CD4-positive, alpha-beta T cell (primary cell): ENCODE results near the gene CCR3. TPM values are rescaled to one million over a fixed set of nuclear protein-coding genes. Genes with fewer than 3 reads are reported as not detected.

Experiments
- ATAC-seq: fragments of 200-7000 bp; cut with Tn5 transposase; one replicate; pipeline ENCODE4 v1.10.0; 2022; ENCODE audit warnings: mild to moderate bottlenecking; ENCODE audit not compliant: poor library complexity
- CTCF ChIA-PET: fragments of 350-600 bp; sonication (Branson Sonifier 250); formaldehyde crosslinking; loops from one replicate; lab custom pipeline; 2021; ENCODE audit warnings: antibody characterized with exemption, inconsistent platforms; lab: Charles Lee
- POLR2A ChIA-PET: fragments of 350-600 bp; sonication (Branson Sonifier 250); formaldehyde crosslinking; loops from one replicate; lab custom pipeline; 2021; ENCODE audit warnings: antibody characterized with exemption, inconsistent platforms; lab: Charles Lee
- DNase-seq, 14 experiments: peaks; one replicate each; pipeline ENCODE4 v3.0.0-alpha.2; 2013 to 2020; ENCODE audit warnings: mixed read lengths in 2 of 14
- H3K27ac ChIP-seq, 2 donors: one replicate each; pipeline versions ENCODE4 v1.5.1 to v1.7.0; 2013; ENCODE audit warnings: low read length in 2 of 2, low read depth in 1 of 2, mild to moderate bottlenecking in 1 of 2
- H3K27me3 ChIP-seq, 2 experiments: 1 replicate in 1 of 2; 2 replicates in 1 of 2; pipeline versions ENCODE4 v1.6.1 to v1.7.0; 2013; ENCODE audit warnings: low read length in 2 of 2, control low read depth in 1 of 2, mild to moderate bottlenecking in 1 of 2, moderate library complexity in 1 of 2; ENCODE audit not compliant: insufficient read depth in 2 of 2, control insufficient read depth in 1 of 2
- H3K36me3 ChIP-seq: one replicate; pipeline ENCODE4 v1.6.1; 2013; ENCODE audit warnings: low read length, control low read depth; ENCODE audit not compliant: insufficient read depth
- H3K4me1 ChIP-seq: one replicate; pipeline ENCODE4 v1.6.1; 2013; ENCODE audit warnings: low read length, control low read depth; ENCODE audit not compliant: insufficient read depth
- H3K4me3 ChIP-seq: one replicate; pipeline ENCODE4 v1.5.1; 2013; ENCODE audit warnings: mild to moderate bottlenecking, low read length, moderate library complexity
- H3K9me3 ChIP-seq, 2 experiments: 1 replicate in 1 of 2; 2 replicates in 1 of 2; pipeline versions ENCODE4 v1.6.1 to v1.7.0; 2013; ENCODE audit warnings: low read length in 2 of 2, mild to moderate bottlenecking in 2 of 2, control low read depth in 1 of 2, moderate library complexity in 1 of 2; ENCODE audit not compliant: control insufficient read depth in 1 of 2, insufficient read depth in 1 of 2
- H3K27ac Mint-ChIP-seq: one replicate; pipeline ENCODE4 v1.8.0; 2020; ENCODE audit warnings: mixed read lengths
- H3K27me3 Mint-ChIP-seq: one replicate; pipeline ENCODE4 v1.8.0; 2021; ENCODE audit warnings: mixed read lengths
- H3K36me3 Mint-ChIP-seq: one replicate; pipeline ENCODE4 v1.8.0; 2021; ENCODE audit warnings: low read depth, mixed read lengths
- H3K4me1 Mint-ChIP-seq: one replicate; pipeline ENCODE4 v1.8.0; 2021; ENCODE audit warnings: low read depth, mixed read lengths
- H3K4me3 Mint-ChIP-seq: one replicate; pipeline ENCODE4 v1.8.0; 2020; ENCODE audit warnings: mild to moderate bottlenecking, mixed read lengths
- H3K9me3 Mint-ChIP-seq: one replicate; pipeline ENCODE4 v1.8.0; 2020; ENCODE audit warnings: mixed read lengths
- intact Hi-C, 2 experiments: fragments of 100-400 bp; cut with DNase I in 1 of 2; cut with micrococcal nuclease in 1 of 2; formaldehyde crosslinking; loops; one replicate each; pipeline versions ENCODE4 v1.15.1 to v1.9.0; 2023 to 2025; cut with DNase I, micrococcal nuclease
- total RNA-seq, 174 experiments: library from RNA in 2 of 174; stranded (reverse) in 2 of 174; gene quantifications; one replicate each; pipeline ENCODE4 v1.2.3 and lab custom pipeline; 2021 to 2026
- TF ChIP-seq, protein P1 (sequence below): fragments of 200-600 bp; IDR thresholded peaks from one replicate; pipeline ENCODE4 v1.8.0; 2022; ENCODE audit warnings: antibody characterized with exemption, mild to moderate bottlenecking

Gene CCR3
- total RNA-seq, 2 experiments from 2014 or later = not detected

DNA sequence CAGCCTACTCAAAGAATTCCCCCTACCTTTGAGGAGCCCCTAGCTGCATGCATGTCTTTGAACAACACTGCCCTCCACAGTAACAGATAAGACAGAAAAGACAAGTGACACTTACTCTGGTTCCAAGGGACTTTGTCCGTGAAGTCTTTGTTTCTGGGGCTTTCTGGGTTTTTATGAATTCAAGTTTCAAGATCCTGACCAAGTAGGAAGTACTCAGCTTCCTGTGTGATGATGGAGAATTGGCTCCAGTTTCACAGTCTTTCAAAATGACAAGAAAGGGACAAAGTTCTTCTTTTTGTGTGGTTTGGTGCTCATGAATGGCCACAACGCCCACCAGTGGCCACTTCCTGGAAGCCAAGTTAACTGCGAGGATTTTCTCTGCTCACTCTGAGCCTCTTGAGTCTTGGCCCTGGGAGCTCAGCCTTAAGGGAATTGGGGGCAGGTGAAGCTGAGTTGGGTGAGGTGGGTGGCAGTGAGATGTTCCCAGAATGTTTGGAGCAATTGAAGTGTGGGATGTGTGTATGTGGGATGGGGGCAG lies 34.0 kb upstream of the CCR3 start, which contains the start of gene CCR1:
CCR1 (minus strand) TSS at position 147 of the 538 bp plus-strand sequence. CDS start 4,000 bp downstream, outside the sequence.
- Histone ChIP-seq H3K27me3 (no peaks in the 10 kb centered on the region), H3K4me3 (peak within 1 kb of the TSS; percentile 28), H3K4me1 (peaks cover 41% of the 10 kb centered on the region), H3K36me3 (no peaks in the 10 kb centered on the region), H3K27ac (no peak within 1 kb of the TSS), H3K9me3 (no peaks in the 10 kb centered on the region)
- TF ChIP-seq, protein P1, sequence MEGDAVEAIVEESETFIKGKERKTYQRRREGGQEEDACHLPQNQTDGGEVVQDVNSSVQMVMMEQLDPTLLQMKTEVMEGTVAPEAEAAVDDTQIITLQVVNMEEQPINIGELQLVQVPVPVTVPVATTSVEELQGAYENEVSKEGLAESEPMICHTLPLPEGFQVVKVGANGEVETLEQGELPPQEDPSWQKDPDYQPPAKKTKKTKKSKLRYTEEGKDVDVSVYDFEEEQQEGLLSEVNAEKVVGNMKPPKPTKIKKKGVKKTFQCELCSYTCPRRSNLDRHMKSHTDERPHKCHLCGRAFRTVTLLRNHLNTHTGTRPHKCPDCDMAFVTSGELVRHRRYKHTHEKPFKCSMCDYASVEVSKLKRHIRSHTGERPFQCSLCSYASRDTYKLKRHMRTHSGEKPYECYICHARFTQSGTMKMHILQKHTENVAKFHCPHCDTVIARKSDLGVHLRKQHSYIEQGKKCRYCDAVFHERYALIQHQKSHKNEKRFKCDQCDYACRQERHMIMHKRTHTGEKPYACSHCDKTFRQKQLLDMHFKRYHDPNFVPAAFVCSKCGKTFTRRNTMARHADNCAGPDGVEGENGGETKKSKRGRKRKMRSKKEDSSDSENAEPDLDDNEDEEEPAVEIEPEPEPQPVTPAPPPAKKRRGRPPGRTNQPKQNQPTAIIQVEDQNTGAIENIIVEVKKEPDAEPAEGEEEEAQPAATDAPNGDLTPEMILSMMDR = no peak
- Mint-ChIP-seq H3K9me3 (no peaks in the 10 kb centered on the region), H3K27me3 (no peaks in the 10 kb centered on the region), H3K27ac (no peak within 1 kb of the TSS), H3K36me3 (no peaks in the 10 kb centered on the region), H3K4me1 (peaks cover 20% of the 10 kb centered on the region), H3K4me3 (no peak within 1 kb of the TSS)
- POLR2A ChIA-PET = interaction anchor here (0.9 to 1.1 kb wide), 3 partner anchors 9 to 109 kb away, joined by 3 to 5 read pairs (median 3); no protein-coding TSS in a partner anchor
- DNase-seq (peak in 5 of 14 experiments; percentile 2 to 65 (median 58)), ATAC-seq (no peak)
- CTCF ChIA-PET = interaction anchor here (1.0 to 2.3 kb wide), 3 partner anchors 160 to 190 kb away, joined by 3 to 7 read pairs (median 3); no protein-coding TSS in a partner anchor
- intact Hi-C loops = no loop called here

DNA sequence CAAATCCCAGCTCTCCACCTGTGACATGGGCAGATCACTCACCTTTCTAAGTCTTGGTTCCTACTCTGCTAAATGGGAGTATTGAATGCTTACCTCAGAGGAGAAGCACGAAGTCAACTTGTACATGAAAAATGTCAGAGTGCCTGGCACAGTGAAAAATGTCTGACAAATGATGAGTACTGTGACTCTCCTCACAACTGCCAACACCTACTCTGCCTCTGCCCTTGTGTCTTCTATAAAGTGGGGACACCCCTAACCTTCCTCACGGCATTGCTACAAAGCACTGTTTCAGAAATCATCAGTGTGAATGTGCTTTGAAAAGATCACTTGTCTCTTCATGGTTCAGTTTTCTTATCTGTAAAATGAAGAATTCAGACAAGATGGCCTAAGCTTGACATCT lies 33.2 kb upstream of the CCR3 start:
- ATAC-seq (no peak), DNase-seq (no peak)
- H3K4me3 ChIP-seq = no peak overlapping the region
- TF ChIP-seq, protein P1 = no peak
- intact Hi-C loops = no loop called here
- no peaks in the 10 kb centered on the region for H3K36me3 Mint-ChIP-seq
- no peaks in the 10 kb centered on the region for H3K9me3 ChIP-seq
- H3K9me3 Mint-ChIP-seq = no peaks in the 10 kb centered on the region
- POLR2A ChIA-PET = interaction anchor here (0.9 kb wide), 1 partner anchor 110 kb away, joined by 5 read pairs; no protein-coding TSS in a partner anchor
- CTCF ChIA-PET = interaction anchor here (1.2 to 2.3 kb wide), 2 partner anchors 160 to 191 kb away, joined by 3 to 7 read pairs; no protein-coding TSS in a partner anchor
- no peaks in the 10 kb centered on the region for H3K27me3 Mint-ChIP-seq
- H3K27ac Mint-ChIP-seq = no peak overlapping the region
- peaks cover 20% of the 10 kb centered on the region for H3K4me1 Mint-ChIP-seq
- no peaks in the 10 kb centered on the region for H3K36me3 ChIP-seq
- H3K27ac ChIP-seq = no peak overlapping the region
- peaks cover 49% of the 10 kb centered on the region for H3K4me1 ChIP-seq
- H3K4me3 Mint-ChIP-seq = no peak overlapping the region
- H3K27me3 ChIP-seq = no peaks in the 10 kb centered on the region

DNA sequence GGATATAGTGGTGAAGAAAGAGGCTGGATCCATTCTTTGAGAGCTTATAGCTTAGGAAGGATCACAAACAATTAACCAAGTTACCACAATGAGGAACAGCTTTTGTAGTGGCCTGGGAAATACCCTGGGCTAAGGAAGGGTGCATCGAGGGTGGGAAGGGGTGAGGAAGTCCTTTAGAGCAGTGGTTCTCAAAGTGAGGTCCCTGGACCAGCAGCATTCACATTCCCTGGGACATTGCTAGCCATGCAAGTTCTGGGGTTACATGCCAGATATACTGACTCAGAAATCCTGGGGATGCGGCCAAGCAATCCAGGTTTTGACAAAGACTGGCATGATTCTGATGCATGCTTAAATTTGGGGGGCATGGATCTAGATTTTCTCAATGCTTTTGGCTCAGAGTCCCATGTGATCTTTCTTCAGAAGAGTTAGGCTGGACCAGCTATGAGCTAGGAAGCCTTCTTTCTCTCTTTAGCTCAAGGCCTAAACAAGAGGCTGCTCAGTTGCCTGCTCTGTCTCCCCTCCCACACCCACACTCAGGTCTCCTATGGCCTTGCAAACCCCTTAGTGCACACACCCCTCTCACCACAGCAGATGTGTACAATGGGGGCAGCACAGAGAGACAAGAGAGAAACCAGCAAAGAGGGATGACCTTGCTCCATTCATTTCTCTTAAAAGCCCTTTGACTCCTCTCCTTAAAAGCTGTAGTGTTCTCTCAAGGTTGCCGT lies 32.4 kb upstream of the CCR3 start:
- Mint-ChIP-seq H3K27me3 (no peaks in the 10 kb centered on the region), H3K27ac (no peak overlapping the region), H3K4me3 (no peak overlapping the region), H3K9me3 (no peaks in the 10 kb centered on the region), H3K4me1 (peaks cover 19% of the 10 kb centered on the region), H3K36me3 (no peaks in the 10 kb centered on the region)
- no peaks in the 10 kb centered on the region for H3K36me3 ChIP-seq
- ChIA-PET CTCF (interaction anchor here (2.3 kb wide), 1 partner anchor 159 kb away, joined by 7 read pairs; no protein-coding TSS in a partner anchor), POLR2A (no interaction called here)
- no peak for ATAC-seq
- no peaks in the 10 kb centered on the region for H3K9me3 ChIP-seq
- no peak overlapping the region for H3K4me3 ChIP-seq
- intact Hi-C loops = loop anchor here in 1 of 2 experiments (10.0 kb wide), 1 partner anchor 115 kb away; no protein-coding TSS in a partner anchor
- H3K27ac ChIP-seq = no peak overlapping the region
- peak in 2 of 14 experiments; percentile 43 to 46 for DNase-seq
- no peaks in the 10 kb centered on the region for H3K27me3 ChIP-seq
- H3K4me1 ChIP-seq = peaks cover 57% of the 10 kb centered on the region
- TF ChIP-seq, protein P1 = no peak
